Parathyroid adenoma (tissue), 2 donors: ENCODE measurements around the gene PCDHGA1.
"Not testable (repeated sequence)": the region's sequence is repeated elsewhere in the genome, so short reads cannot be mapped to it uniquely, and the experiment has no call there.

Experiments used
- H2AFZ ChIP-seq: fragments of 300-600 bp; sonication (generic); one replicate; pipeline ENCODE4 v1.7.0; 2017; ENCODE audit warnings: antibody characterized with exemption, mild to moderate bottlenecking
- H3K27ac ChIP-seq: fragments of 300-600 bp; sonication (generic); one replicate; pipeline ENCODE4 v1.7.0; 2017
- H3K27me3 ChIP-seq: fragments of 300-600 bp; sonication (generic); one replicate; pipeline ENCODE4 v1.7.0; 2017; ENCODE audit warnings: low read length; ENCODE audit not compliant: control insufficient read depth, insufficient read depth
- H3K36me3 ChIP-seq: fragments of 300-600 bp; sonication (generic); one replicate; pipeline ENCODE4 v1.7.0; 2017; ENCODE audit warnings: low read length; ENCODE audit not compliant: control insufficient read depth, insufficient read depth
- H3K4me1 ChIP-seq: fragments of 300-600 bp; sonication (generic); one replicate; pipeline ENCODE4 v1.7.0; 2017; ENCODE audit warnings: control low read depth
- H3K4me2 ChIP-seq: fragments of 300-600 bp; sonication (generic); one replicate; pipeline ENCODE4 v1.7.0; 2017; ENCODE audit warnings: low read length
- H3K4me3 ChIP-seq: fragments of 300-600 bp; sonication (generic); one replicate; pipeline ENCODE4 v1.7.0; 2017; ENCODE audit warnings: low read depth, low read length
- H3K79me2 ChIP-seq: fragments of 300-600 bp; sonication (generic); one replicate; pipeline ENCODE4 v1.7.0; 2017; ENCODE audit warnings: control low read depth
- H3K9ac ChIP-seq: fragments of 300-600 bp; sonication (generic); one replicate; pipeline ENCODE4 v1.7.0; 2017; ENCODE audit warnings: mild to moderate bottlenecking
- H3K9me3 ChIP-seq: fragments of 300-600 bp; sonication (generic); one replicate; pipeline ENCODE4 v1.7.0; 2017; ENCODE audit warnings: low read length; ENCODE audit not compliant: control insufficient read depth
- CTCF ChIP-seq: fragments of 300-600 bp; sonication (generic); IDR thresholded peaks from one replicate; pipeline ENCODE4 v1.7.0; 2017; ENCODE audit warnings: antibody characterized with exemption, mild to moderate bottlenecking
- donor health status: primary hyperparathyroidism.

The PCDHGA1 gene

DNA sequence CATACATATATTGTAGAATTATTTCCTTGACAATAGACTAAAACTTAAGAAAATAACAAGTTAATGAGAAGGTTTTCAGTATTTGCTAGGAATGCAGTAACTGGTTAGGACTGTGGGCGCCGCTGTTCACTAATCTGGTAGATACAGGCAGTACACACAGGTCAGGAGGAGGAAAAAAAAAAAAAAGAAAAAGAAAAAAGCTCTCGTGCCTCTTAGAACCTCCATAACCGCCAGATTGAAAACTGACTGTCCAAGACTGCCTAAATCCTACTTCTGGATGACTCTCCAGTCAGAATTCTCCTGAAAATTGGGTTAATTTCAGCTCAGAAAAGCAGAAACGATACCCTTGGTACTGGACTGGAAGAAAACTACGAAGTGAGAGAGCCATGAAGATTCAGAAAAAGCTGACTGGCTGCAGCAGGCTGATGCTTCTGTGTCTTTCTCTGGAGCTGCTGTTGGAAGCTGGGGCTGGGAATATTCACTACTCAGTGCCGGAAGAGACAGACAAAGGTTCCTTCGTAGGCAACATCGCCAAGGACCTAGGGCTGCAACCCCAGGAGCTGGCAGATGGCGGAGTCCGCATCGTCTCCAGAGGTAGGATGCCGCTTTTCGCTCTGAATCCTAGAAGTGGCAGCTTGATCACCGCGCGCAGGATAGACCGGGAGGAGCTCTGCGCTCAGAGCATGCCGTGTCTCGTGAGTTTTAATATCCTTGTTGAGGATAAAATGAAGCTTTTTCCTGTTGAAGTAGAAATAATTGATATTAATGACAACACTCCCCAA is at the start of gene PCDHGA1:
TSS of gene PCDHGA1 (plus strand) at position 216 of the 782 bp plus-strand sequence.
- TF ChIP-seq CTCF = no peak
- Histone ChIP-seq H3K4me3 (no peak within 1 kb of the TSS), H3K27ac (no peak within 1 kb of the TSS), H3K9ac (no peak within 1 kb of the TSS), H3K36me3 (no peaks in the 10 kb centered on the region), H3K27me3 (no peaks in the 10 kb centered on the region), H3K9me3 (no peaks in the 10 kb centered on the region), H3K4me1 (no peaks in the 10 kb centered on the region), H3K79me2 (no peaks in the 10 kb centered on the region), H3K4me2 (no peak within 1 kb of the TSS), H2AFZ (no peak within 1 kb of the TSS)

DNA sequence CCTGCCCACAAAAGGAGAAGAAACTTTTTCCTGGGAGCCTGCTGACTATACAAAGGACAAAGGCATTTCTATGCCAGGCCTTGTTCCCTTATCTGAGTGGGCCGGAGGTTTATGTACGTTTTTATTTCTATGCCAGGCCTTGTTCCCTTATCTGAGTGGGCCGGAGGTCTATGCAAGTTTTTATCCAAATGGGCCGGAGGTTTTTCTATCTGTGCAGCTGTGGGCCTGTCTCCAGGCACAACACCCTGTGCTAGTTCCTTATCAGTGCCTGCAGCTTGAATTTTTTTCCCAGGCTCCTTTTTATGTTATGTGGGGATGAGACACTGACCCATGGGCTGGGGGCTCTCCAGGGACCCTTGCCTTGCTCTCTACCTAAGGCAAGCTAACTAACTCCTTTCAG is 31.9 kb upstream of the PCDHGA1 start:
- Histone ChIP-seq H3K4me1 (no peaks in the 10 kb centered on the region), H3K27me3 (no peaks in the 10 kb centered on the region), H3K9me3 (no peaks in the 10 kb centered on the region), H3K4me2 (no peak overlapping the region), H3K79me2 (no peaks in the 10 kb centered on the region), H3K4me3 (no peak overlapping the region), H3K27ac (no peak overlapping the region), H3K9ac (no peak overlapping the region), H3K36me3 (no peaks in the 10 kb centered on the region), H2AFZ (no peak overlapping the region)
- TF ChIP-seq CTCF = no peak

- no peaks in the 10 kb centered on the region for H3K9me3 ChIP-seq
- H3K36me3 ChIP-seq = no peaks in the 10 kb centered on the region
- H3K79me2 ChIP-seq = no peaks in the 10 kb centered on the region
- no peak within 1 kb of the TSS for H3K4me2 ChIP-seq
- H2AFZ ChIP-seq = no peak within 1 kb of the TSS
- H3K4me3 ChIP-seq = no peak within 1 kb of the TSS
- H3K27ac ChIP-seq = no peak within 1 kb of the TSS
- H3K4me1 ChIP-seq = no peaks in the 10 kb centered on the region
- TF ChIP-seq CTCF = no peak
- no peak within 1 kb of the TSS for H3K9ac ChIP-seq
- H3K27me3 ChIP-seq = no peaks in the 10 kb centered on the region
Measured at GRCh38 chr5:141303756-141304155, 26.6 kb upstream of the PCDHGA1 start, which contains the start of gene SLC25A2. Gene SLC25A2 (minus strand): TSS chr5:141304049. CDS start chr5:141303865, 184 bp downstream.

- Histone ChIP-seq H3K9me3 (no peaks in the 10 kb centered on the region), H3K9ac (no peak overlapping the region), H2AFZ (no peak overlapping the region), H3K79me2 (no peaks in the 10 kb centered on the region), H3K36me3 (no peaks in the 10 kb centered on the region), H3K4me3 (no peak overlapping the region), H3K4me2 (no peak overlapping the region), H3K4me1 (no peaks in the 10 kb centered on the region), H3K27me3 (no peaks in the 10 kb centered on the region), H3K27ac (no peak overlapping the region)
- TF ChIP-seq CTCF = no peak
Measured at GRCh38 chr5:141306630-141307029, 23.7 kb upstream of the PCDHGA1 start.

DNA sequence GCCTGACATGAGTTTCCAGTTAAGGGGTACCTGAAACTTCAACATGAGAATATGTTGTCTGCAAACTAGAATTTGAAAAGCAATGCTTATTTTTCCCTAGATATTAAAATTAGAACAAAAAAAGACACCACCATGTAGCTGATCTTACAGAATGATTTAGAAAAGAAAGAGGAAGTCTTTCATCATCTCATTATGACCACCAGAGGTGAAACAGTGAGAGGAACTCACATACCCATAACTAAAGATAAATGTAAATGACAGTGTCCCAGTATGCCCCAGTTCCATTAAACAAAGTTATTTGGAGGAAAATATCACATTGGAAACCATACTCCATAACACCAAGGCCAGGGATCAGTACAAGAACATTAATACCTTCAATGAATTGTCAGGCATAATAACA is 16.6 kb upstream of the PCDHGA1 start:
- H3K27me3 ChIP-seq = no peaks in the 10 kb centered on the region
- H3K36me3 ChIP-seq = peaks cover 21% of the 10 kb centered on the region
- H3K4me2 ChIP-seq = no peak overlapping the region
- no peak for TF ChIP-seq CTCF
- H3K27ac ChIP-seq = no peak overlapping the region
- H2AFZ ChIP-seq = no peak overlapping the region
- H3K9ac ChIP-seq = no peak overlapping the region
- no peak overlapping the region for H3K4me3 ChIP-seq
- H3K9me3 ChIP-seq = peaks cover 14% of the 10 kb centered on the region
- peaks cover 2% of the 10 kb centered on the region for H3K79me2 ChIP-seq
- H3K4me1 ChIP-seq = no peaks in the 10 kb centered on the region

DNA sequence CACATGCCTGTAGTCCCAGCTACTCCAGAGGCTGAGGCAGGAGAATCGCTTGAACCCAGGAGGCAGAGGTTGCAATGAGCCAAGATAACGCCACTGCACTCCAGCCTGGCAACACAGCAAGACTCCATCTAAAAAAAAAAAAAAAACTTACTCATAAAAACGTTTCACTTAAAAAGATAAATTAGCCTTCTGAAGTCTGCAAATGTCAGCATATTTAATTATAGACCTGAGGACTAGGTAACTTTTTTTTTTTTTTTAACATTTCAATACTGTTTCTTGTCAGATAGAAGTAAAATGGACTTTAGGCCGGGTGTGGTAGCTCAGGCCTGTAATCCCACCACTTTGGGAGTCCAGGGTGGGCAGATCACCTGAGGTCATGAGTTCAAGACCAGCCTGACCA is 13.4 kb upstream of the PCDHGA1 start:
- Histone ChIP-seq H3K9me3 (peaks cover 33% of the 10 kb centered on the region), H3K79me2 (peaks cover 13% of the 10 kb centered on the region), H3K36me3 (peaks cover 41% of the 10 kb centered on the region)
- H3K27ac ChIP-seq, H2AFZ ChIP-seq, H3K4me3 ChIP-seq, H3K4me2 ChIP-seq, H3K9ac ChIP-seq, H3K4me1 ChIP-seq, H3K27me3 ChIP-seq: not testable (repeated sequence)
